HG03558 (cell line): ENCODE data around the gene EYS.

ENCODE experiments used
- ATAC-seq: cut with Tn5 transposase; IDR thresholded peaks from one replicate; pipeline ENCODE4 v1.9.1; 2021; ENCODE audit warnings: moderate number of reproducible peaks; ENCODE audit not compliant: unreplicated experiment; ENCODE audit errors: extremely low read depth

The EYS gene

DNA sequence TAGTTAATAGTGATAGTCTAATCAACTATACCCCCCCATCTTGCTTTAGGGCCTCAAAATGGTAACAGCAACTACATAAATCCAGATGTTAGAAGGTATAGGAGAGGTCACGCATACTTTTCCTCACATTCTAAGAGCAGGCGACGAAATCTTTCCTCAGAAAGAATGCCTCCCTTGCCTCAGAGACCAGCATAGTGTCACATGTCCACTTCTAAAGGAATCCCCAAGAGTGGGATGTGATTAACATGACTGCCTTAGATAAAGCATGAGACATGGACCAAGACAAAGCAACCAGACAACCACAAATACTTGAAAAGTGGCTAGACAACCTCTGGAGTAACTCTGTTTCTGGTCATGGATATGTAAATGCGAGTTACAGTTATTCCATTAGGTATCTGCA, 710.7 kb downstream of the EYS start:
- ATAC-seq: no peak

DNA sequence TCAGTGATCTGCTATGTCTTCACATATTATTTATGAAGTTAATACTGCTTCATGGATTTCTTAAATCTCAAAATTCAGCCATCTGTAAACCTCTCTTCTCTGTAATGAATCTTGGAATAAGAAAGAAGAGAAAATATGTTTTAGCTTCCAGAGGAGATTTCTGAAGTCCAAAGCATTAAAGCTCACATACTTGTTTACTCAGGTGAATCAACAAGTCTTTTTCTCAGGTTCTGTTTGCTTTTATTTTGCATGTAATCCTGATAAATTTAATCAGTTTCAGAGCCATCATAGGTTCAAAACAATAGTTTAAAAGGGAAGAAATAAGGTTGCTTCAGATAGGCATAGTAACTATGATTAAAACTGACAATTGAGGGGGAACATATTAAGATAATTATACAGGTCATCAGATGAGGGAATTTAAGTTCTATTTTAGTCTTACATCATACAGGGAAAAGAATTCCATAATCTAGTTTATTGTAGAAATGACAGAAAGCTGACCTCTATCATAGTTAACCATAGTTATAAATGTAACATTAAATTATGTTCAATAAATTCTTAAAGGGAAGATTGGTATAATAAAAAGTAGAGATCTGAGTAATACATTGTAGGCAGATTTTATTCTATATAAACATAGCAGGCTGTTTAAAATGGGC, 716.2 kb downstream of the EYS start:
- ATAC-seq: no peak

GRCh38 chr6:64988148-64988547, 718.9 kb downstream of the EYS start:
- ATAC-seq: no peak

GRCh38 chr6:64987066-64987465, 720.0 kb downstream of the EYS start:
- no peak for ATAC-seq

GRCh38 chr6:64985726-64986125, 721.3 kb downstream of the EYS start:
- no peak for ATAC-seq

- no peak for ATAC-seq
Measured at GRCh38 chr6:64984948-64985347, 722.1 kb downstream of the EYS start.

GRCh38 chr6:64983089-64983488, 723.9 kb downstream of the EYS start:
- no peak for ATAC-seq

GRCh38 chr6:64973142-64973541, 733.9 kb downstream of the EYS start:
- ATAC-seq: no peak

GRCh38 chr6:64969139-64969538, 737.9 kb downstream of the EYS start:
- ATAC-seq: no peak

DNA sequence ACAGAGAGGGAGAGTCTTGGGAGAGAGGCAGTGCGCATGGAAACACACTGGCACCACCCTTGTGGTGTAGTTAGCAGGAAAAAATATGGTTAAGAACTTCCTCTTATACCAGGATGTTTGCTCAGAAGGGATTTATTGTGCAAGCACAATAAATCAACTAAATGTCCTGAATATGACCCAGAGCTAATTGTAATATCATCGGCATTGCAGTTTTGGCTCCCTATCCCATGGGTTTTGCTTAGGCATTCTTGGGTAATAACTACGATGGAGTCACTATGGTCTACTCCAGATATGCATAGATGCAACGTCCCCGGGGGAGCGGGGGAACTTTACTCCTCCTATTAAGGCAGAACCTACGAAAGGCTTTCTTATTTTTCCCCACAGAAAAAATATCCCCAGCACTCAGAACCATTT, 751.6 kb downstream of the EYS start:
- ATAC-seq: no peak

GRCh38 chr6:64949257-64949656, 757.8 kb downstream of the EYS start:
- ATAC-seq: no peak

- ATAC-seq: no peak
Measured at GRCh38 chr6:64948261-64948660, 758.8 kb downstream of the EYS start.

GRCh38 chr6:64945450-64945849, 761.6 kb downstream of the EYS start:
- no peak for ATAC-seq

- ATAC-seq: no peak
Measured at GRCh38 chr6:64932486-64932885, 774.5 kb downstream of the EYS start.

DNA sequence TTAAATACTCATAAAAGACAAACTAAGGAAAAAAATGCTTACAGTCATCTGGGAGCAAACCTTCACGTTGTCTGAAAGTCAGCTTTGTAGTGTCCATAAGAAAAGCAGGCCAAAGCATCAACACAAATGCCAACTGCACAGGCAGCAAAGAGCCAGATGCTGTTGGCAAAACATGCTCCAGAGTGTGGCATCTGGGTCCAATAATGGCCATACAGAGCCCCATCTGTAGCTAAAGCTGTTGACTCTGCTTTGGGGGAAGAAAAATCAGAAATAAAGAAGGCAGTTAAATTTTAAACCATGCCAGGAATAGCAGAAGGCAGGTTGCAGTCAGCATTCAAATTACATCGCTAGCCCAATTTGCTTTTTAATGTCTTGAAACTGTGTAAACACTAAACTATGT, 776.3 kb downstream of the EYS start:
- ATAC-seq: no peak

DNA sequence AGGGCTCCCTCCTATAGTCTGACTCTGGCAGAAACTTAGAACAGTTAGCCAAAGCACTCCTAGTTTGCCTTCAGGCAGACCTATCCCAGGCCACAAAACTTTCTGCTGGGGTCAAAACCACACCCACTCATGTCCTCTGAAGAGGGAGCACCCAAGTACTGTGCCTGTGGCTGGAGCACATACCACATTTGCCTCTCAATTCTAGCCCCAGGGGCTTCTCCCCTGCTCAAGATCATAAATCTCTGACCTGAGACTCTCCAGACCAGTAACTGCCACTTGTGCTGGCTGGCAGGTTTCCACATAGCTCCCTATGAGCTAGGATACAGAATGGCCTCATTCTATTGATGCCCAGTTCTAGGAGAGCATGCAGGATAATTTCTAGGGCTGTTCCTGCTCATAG, 781.0 kb downstream of the EYS start:
- ATAC-seq: no peak

DNA sequence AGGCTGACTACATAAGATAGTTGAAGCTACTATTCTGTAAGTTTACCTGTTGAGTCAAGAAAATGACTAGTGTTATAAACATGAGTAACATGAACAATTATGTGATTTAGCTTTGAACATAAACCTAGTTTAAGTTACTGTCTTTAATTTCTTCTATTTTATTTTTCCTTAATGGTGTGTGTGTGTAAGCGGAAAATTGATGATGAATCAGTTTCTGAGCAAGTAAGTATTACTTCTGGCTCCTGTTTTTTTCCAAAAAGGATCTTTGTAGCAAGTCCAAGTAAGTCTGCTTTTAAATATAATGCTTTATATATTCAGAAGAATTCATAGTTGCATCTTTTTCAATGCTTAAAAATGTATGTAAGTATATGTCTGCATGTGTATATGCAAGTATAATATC, 786.8 kb downstream of the EYS start:
- ATAC-seq: no peak

DNA sequence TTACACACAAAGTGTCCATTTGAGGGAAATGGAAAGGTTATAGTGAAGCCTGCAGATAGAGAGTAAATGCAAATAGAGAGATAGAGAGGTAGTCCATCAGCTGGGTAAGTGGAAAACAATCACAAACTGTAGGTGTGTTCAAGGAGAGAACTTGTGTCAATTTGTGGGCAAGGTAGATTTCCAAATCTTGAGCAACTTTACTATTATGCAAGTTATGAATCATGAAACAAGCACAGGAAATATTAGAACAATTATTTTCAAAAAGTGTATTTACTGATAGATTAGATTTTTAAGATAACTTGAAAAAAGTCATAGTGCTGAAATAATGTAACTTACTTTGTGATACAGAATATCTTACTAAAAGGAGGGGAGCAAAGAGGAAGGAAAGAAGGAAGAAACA, 792.9 kb downstream of the EYS start:
- no peak for ATAC-seq

DNA sequence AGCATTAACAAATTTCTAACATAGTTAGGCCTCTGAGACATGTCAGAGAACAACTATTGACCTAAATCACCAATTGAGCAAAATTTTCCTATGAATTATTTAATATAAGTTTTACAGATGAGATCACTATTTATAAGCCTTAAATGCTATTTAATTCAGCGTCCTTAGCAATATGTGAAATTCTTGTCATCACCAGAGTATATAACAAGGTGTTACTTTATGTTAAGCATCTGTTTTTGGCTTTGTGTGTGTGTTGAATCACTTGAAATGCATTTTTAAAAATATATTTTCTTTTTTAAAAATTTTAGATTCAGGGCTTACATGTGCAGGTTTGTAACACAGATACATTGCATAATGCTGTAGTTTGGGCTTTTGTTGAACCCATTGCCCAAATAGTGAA, 794.1 kb downstream of the EYS start:
- ATAC-seq: no peak

GRCh38 chr6:64908104-64908503, 798.9 kb downstream of the EYS start:
- ATAC-seq: no peak

GRCh38 chr6:64904616-64905015, 802.4 kb downstream of the EYS start:
- no peak for ATAC-seq

DNA sequence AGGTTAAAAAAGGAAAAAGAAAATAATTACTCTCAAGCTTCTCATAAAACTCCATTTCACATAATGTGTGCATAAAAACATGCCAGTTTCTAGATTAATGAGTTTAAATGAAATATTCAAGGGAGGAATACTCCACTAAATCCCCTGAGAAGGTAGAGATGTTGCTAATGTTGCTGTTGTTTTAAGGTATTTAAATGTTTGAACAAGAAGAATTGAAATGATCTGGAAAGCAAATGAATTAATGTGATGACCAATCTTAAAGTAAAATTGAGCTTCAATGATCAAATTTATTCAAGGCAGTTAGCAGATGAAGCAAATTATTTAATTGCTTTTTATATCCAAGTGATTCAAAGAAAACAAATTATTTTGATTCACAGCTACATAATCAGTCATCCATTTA, 804.4 kb downstream of the EYS start:
- no peak for ATAC-seq

- ATAC-seq: no peak
Measured at GRCh38 chr6:64896939-64897338, 810.1 kb downstream of the EYS start.
